Tibial nerve (tissue), 4 donors: ENCODE data around the gene SIRT6.

Experiments used
- CTCF ChIP-seq, 5 experiments: fragments of 200-600 bp in 3 of 5; fragments of 450-650 bp in 2 of 5; sonication (generic) in 3 of 5; IDR thresholded peaks; one replicate each; pipeline ENCODE4 v1.5.1; 2016 to 2019; ENCODE audit warnings: antibody characterized with exemption in 5 of 5, mild to moderate bottlenecking in 3 of 5, moderate library complexity in 2 of 5
- EP300 ChIP-seq, 2 donors: sonication (generic); formaldehyde crosslinking; IDR thresholded peaks; one replicate each; pipeline ENCODE4 v1.6.1; 2017; ENCODE audit warnings: antibody characterized with exemption in 2 of 2, mild to moderate bottlenecking in 1 of 2
- POLR2A ChIP-seq, 2 donors: fragments of 450-650 bp; IDR thresholded peaks; one replicate each; pipeline ENCODE4 v1.6.1; 2017; ENCODE audit warnings: antibody characterized with exemption in 2 of 2, mild to moderate bottlenecking in 2 of 2, moderate library complexity in 2 of 2

GRCh38 chr19:4139614-4140236 is 42.6 kb downstream of the SIRT6 start:
- TF ChIP-seq POLR2A (IDR thresholded peaks at IDR 0.05) (no peak), EP300 (IDR thresholded peaks at IDR 0.05) (no peak), CTCF (IDR thresholded peaks at IDR 0.05) (peak; percentile 68 to 81 (median 72))
